Measurements from ENCODE around the gene WNT3.
"Not testable (repeated sequence)": the region's sequence is repeated elsewhere in the genome, so short reads cannot be mapped to it uniquely, and the experiment has no call there.

Gene WNT3

DNA sequence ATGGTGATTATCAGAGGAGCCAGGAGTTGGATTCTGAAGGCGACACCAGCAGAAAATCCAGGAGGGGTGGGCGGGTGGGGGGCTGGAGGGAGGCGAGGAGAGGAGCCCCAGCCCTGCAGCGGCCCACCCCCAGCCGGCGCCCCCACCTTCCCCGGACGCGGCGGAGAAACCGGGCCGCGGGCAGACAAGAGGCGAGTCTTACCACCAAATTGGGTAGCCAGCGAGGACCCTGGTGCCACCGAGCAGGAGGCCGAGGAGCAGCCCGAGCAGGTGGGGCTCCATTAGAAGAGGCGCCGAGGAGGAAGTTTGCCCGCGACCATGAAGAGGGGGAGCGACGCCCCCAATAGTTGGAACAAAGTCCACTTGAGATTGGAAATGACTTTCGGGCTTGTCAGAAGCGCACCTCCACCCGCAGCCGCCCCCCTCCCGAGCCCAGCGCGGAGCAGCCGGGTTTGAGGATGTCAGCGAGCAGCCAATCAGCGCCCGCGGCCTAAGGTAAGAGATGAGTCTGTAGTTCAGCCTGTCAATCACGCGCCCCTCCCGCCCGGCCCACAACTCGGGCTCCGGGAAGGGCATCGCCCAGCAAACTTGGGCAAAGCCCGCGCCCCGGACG is at the start of gene WNT3:
Gene WNT3, minus strand, starts transcription at position 377 of the 613 bp plus-strand sequence. Its CDS starts 95 bp downstream, at position 282.
- peak in 1 of 2 experiments; percentile 20 for DNase-seq

DNA sequence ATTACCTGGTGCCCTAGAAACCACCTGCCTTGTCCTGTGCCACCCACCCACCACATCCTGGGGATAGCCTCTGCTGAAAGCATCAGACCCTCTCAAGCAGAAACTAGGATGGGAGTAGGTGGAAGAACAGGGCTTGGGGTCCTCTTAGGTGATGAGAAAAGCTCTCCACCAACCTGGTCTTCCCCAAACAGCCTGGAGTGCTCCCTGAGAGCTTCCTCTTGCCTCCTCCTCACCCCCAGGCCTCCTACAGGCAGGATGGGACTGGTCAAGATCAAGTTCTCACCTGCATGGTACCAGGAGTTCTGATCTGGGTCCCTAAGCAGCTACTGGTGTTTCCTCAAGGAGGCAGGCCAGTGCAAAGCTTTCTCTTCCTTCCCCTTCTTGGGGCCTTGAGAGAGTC is 48.3 kb upstream of the WNT3 start:
- no peak for DNase-seq

DNA sequence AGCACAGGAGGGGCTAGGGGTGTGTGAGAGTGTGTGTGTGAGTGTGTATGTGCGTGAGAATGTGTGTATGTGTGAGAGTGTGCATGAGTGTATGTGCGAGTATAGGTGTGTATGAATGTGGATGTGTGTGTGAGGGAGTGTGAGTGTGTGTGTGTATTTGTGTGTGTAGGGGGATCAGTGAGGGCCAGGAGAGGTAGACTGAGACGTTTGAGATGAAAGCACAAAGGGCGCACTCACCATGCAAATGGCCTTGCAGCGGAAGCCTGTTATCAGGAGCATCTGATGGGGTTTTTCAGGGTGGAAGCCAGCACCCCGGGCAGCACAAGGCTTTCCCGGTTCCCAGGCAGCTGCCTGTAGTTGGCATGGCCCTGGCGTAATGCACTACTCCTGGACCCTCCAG is 47.8 kb upstream of the WNT3 start:
- DNase-seq, result no peak

DNA sequence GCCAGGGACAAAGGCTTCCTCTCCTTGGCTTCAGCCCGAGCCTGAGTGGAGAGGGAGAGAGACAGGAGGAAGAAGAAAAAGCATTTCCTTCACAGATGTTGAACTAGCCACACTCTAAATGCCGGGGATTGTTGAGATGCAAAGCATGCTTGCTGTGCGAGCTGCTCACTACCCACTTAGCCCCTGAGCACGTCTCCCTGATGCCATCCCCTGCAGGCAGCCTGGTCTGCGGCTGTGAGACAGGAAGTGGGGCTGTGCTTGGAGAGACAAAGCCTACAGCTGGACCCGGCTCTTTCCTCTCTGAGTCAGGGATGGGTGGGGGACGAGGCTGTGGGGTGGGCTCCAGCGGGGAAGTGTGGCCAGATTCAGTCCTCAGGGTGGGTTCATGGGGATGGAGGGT is 46.6 kb upstream of the WNT3 start:
- DNase-seq, result no peak

DNA sequence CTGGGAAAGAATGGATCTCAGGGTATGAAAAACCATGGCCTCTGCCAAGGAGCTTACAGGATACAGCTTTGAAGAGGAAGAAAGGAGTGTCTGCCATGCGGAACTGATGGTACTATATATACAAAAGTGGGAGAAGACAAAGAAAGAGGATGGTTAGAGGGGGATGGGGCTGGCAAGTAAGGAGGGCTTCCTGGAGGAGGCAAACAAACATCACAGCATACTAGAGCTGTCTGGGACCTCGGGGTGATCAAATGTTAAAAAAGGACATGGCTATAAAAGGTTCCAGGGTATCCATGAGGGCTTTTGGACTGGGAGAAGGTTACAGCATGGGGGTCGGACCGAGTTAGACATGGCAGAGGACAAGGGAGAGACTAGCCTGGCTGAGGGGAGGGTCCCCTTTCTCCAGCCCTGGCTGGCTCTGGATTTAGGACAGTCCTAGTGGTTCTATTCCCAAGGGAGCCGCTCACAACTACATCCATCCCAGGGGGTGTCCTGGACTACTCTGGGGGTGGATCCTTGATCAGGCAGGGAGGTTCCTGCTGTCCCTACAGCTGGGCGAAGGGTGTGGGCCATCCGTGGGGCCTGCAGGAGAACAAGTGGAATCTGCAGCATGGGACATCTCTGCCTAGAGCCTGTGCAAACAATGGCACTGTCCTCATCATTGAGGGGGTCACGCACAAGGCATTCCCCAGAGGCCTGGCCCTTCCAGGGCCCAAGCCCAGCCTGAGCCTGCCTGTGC is 45.1 kb upstream of the WNT3 start:
- no peak for DNase-seq

DNA sequence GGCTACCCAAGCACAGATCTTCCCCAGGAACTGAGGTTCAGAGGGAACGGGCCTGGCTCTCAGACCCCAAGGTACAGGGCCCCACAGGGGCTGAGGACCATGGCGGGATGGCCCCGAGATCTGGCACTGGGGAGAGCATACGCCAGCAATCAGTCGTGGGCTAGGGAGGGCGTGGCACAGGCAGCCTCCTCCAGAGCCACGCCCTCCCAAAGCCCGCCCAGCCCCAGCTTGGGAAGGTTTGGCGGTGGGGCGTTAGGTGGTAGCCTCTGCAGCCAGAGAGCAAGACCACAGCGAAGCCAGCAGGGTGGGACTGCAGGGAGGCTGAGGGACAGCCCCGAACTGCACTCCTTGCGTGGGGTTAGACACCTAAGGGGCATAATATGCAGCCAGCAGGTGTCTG is 44.5 kb upstream of the WNT3 start:
- DNase-seq, result no peak

GRCh38 chr17:46859996-46860395 is 41.5 kb upstream of the WNT3 start:
- DNase-seq, result no peak

GRCh38 chr17:46857600-46857999 is 39.1 kb upstream of the WNT3 start:
- no peak for DNase-seq

- no peak for DNase-seq
Measured at GRCh38 chr17:46854948-46855347, 36.5 kb upstream of the WNT3 start.

- DNase-seq, result no peak
Measured at GRCh38 chr17:46854515-46854914, 36.0 kb upstream of the WNT3 start.

DNA sequence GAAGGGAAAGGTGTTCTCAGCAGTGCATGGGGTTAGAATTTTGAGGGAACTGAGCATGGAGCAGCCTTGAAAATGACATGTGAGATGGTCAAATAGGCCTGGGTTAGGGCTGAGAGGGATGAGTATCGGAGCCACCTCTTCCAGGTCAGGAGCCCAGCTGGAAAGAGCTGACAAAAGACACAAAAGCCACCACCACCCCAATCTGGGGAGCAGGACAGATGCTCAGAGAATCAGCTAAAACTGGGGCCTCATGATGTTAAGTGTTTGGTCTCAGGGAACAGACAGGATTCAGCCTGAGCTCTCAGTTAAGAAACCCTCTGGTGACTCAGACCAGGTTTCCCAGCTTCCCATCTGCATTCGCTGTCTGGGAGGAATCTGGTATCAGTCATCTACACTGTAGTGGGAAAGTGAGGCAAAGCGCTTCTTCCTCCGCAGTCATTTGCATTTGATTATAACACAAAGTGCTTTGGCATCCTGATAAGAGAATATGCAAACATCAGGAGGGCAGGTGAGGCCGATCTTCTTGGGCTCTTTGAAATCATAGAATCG is 35.5 kb upstream of the WNT3 start:
- no peak for DNase-seq

- peak; percentile 64 to 68 for DNase-seq
Measured at GRCh38 chr17:46851029-46851741, 32.7 kb upstream of the WNT3 start, which contains the start of gene WNT9B. Gene WNT9B, plus strand, starts transcription at chr17:46851583. Its CDS starts 56 bp downstream, at chr17:46851639.

- no peak for DNase-seq
Measured at GRCh38 chr17:46850688-46851028, 32.2 kb upstream of the WNT3 start.

GRCh38 chr17:46848534-46848933 is 30.0 kb upstream of the WNT3 start:
- DNase-seq, result no peak

DNA sequence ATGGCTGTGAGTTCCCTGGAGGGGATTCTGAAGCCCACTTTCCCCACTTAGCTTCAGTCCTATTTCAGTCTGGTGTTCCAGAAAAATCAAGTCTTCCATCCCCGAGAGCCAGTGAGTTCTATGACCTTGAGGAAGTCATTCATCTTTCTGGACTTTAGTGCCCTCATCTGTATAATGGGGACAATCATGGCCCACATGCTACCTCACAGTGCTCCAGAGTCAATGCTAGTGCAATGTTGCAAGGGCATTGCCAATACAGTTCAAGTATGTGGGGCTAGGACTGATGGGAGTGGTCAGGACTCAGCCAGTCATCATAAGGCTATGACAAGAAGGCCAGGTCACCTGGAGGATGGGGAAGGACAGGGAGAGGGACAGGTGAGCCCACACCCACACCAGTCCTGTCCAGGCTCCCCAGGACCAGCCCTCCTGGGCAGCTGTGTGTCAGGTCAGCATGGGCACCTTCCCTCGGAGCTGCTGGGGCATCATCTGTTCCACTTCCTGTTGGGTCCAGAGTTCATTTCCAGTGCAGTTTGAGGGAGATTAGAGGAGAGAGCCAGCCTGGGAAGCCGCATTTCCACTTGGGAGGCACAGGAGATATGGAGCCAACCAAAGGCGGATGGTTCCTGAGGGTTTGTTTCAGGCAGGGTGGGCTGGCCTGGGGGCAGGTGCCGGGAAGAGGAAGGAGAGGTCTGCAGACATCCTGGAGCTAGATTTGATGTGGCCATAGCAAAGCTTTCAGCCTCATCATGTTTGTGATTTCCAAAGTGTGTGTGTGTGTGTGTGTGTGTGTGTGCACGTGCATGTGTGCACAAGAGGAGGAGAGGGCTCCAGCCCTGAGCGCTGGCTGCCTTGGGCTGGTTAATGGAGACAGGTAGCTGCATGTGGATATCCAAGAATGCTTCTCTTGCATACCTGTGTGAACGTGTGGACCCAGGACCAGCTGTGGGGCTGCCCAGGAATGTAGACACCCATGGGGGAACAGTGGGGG is 29.0 kb upstream of the WNT3 start:
- no peak for DNase-seq

- DNase-seq, result no peak
Measured at GRCh38 chr17:46842835-46843234, 24.3 kb upstream of the WNT3 start.

- no peak for DNase-seq
Measured at GRCh38 chr17:46841561-46842379, 23.3 kb upstream of the WNT3 start.

DNA sequence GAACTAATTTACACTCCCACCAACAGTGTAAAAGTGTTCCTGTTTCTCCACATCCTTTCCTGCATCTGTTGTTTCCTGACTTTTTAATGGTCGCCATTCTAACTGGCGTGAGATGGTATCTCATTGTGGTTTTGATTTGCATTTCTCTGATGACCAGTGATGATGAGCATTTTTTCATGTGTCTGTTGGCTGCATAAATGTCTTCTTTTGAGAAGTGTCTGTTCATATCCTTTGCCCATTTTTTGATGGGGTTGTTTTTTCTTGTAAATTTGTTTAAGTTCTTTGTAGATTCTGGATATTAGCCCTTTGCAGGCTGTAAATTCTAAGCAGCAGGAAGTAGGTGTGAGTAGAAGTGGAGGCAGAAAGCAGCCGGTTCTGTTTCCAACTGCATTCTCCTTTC is 22.1 kb upstream of the WNT3 start:
- not testable (repeated sequence) for DNase-seq

GRCh38 chr17:46839211-46839610 is 20.7 kb upstream of the WNT3 start:
- DNase-seq, result no peak

DNA sequence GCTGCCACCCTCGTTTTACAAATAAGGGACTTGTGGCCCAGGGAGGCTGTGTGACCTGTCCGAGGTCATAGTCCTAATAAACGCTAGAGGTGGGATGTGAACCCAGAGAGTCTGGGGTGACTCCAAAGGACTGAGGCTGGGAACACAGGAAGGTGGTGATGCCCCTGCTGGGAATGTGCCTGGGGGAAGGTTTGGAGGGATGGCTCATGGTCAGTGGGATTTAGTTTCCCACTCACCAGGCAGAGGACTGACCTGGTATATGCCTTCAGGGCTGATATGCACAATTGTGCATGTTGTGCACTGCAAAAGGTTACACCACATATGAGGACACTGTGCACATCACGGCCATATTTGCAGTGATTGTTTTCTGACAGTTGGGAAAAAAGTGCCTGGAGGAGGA is 19.0 kb upstream of the WNT3 start:
- DNase-seq, result no peak

GRCh38 chr17:46836500-46836899 is 18.0 kb upstream of the WNT3 start:
- DNase-seq, result no peak

- no peak for DNase-seq
Measured at GRCh38 chr17:46834846-46835245, 16.4 kb upstream of the WNT3 start.
